ENCODE results near the gene NOSTRIN. TPM values are rescaled to one million over a fixed set of nuclear protein-coding genes. Genes with fewer than 3 reads are reported as not detected.

The NOSTRIN gene
- total and polyA plus RNA-seq, 9 donors = 10.0 to 29.8 (median 20.0) TPM

GRCh38 chr2:168825126-168825525 lies 22.7 kb downstream of the NOSTRIN start:
- H3K4me3 ChIP-seq = no peak overlapping the region
- TF ChIP-seq POLR2A (IDR thresholded peaks at IDR 0.05) (no peak), EP300 (IDR thresholded peaks at IDR 0.05) (no peak)
- TF ChIP-seq, protein P1, sequence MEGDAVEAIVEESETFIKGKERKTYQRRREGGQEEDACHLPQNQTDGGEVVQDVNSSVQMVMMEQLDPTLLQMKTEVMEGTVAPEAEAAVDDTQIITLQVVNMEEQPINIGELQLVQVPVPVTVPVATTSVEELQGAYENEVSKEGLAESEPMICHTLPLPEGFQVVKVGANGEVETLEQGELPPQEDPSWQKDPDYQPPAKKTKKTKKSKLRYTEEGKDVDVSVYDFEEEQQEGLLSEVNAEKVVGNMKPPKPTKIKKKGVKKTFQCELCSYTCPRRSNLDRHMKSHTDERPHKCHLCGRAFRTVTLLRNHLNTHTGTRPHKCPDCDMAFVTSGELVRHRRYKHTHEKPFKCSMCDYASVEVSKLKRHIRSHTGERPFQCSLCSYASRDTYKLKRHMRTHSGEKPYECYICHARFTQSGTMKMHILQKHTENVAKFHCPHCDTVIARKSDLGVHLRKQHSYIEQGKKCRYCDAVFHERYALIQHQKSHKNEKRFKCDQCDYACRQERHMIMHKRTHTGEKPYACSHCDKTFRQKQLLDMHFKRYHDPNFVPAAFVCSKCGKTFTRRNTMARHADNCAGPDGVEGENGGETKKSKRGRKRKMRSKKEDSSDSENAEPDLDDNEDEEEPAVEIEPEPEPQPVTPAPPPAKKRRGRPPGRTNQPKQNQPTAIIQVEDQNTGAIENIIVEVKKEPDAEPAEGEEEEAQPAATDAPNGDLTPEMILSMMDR (IDR thresholded peaks at IDR 0.05) = no peak
- no peak overlapping the region for H3K27ac ChIP-seq
- H3K27me3 ChIP-seq = no peaks in the 10 kb centered on the region
- intact Hi-C loops (cut with DNase I) = no loop called here
- no peak for DNase-seq
- no peaks in the 10 kb centered on the region for H3K36me3 ChIP-seq
- H3K4me1 ChIP-seq (ENCODE audit: insufficient read depth) = no peaks in the 10 kb centered on the region
- H3K9me3 ChIP-seq = no peaks in the 10 kb centered on the region

- no peak for DNase-seq
- Histone ChIP-seq H3K27ac (no peak overlapping the region), H3K9me3 (no peaks in the 10 kb centered on the region), H3K27me3 (no peaks in the 10 kb centered on the region), H3K4me1 (ENCODE audit: insufficient read depth) (no peaks in the 10 kb centered on the region), H3K4me3 (no peak overlapping the region), H3K36me3 (no peaks in the 10 kb centered on the region)
- intact Hi-C loops (cut with DNase I) = no loop called here
- TF ChIP-seq EP300 (IDR thresholded peaks at IDR 0.05) (no peak), POLR2A (IDR thresholded peaks at IDR 0.05) (no peak)
- TF ChIP-seq, protein P1 (IDR thresholded peaks at IDR 0.05) = no peak
Observed at GRCh38 chr2:168830958-168831357, 28.5 kb downstream of the NOSTRIN start.

DNA sequence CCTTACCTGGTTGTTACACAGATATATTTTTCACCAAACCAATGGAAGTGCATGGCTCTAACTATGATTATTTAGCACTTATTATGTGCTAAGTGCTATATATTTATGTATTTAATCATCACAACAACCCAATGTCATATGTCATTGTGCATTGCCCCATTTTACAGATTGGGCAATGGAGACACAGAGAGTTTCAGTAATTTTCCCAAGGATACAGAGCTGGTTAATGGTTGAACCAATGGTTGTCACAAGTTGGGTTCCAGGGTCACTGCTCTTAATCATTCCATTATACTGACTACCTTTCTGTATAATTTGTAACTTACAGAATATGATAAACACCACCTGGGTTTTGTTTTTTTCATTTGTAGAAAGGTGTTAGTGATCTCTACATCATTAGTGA lies 29.2 kb downstream of the NOSTRIN start:
- DNase-seq = no peak
- no peaks in the 10 kb centered on the region for H3K4me1 ChIP-seq (ENCODE audit: insufficient read depth)
- intact Hi-C loops (cut with DNase I) = no loop called here
- H3K27ac ChIP-seq = no peak overlapping the region
- no peaks in the 10 kb centered on the region for H3K27me3 ChIP-seq
- no peak overlapping the region for H3K4me3 ChIP-seq
- TF ChIP-seq EP300 (IDR thresholded peaks at IDR 0.05) (no peak), POLR2A (IDR thresholded peaks at IDR 0.05) (no peak)
- TF ChIP-seq, protein P1 (IDR thresholded peaks at IDR 0.05) = no peak
- no peaks in the 10 kb centered on the region for H3K9me3 ChIP-seq
- H3K36me3 ChIP-seq = no peaks in the 10 kb centered on the region

DNA sequence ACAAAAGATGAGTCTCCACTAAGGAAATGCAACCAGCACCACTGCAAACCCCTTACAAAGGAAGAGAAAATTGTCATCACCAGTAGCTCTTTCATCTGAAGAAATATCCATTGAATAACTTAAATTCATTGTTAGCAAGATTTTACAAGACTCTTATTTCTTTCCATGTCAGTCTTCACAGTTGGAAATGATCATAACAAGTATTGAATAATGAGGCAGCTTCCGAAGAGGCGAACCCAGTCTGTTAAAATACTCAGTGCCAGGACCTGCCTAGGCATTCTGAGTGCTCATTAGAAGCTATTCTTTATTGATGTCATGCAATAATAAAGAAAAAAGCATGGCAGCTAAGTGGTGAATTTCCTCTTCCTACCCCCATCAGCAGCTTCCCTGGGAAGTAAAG lies 33.5 kb downstream of the NOSTRIN start:
- H3K36me3 ChIP-seq = no peaks in the 10 kb centered on the region
- H3K4me3 ChIP-seq = no peak overlapping the region
- H3K9me3 ChIP-seq = no peaks in the 10 kb centered on the region
- DNase-seq = no peak
- intact Hi-C loops (cut with DNase I) = no loop called here
- TF ChIP-seq, protein P1 (IDR thresholded peaks at IDR 0.05) = no peak
- TF ChIP-seq EP300 (IDR thresholded peaks at IDR 0.05) = no peak
- no peak for TF ChIP-seq POLR2A (IDR thresholded peaks at IDR 0.05)
- WGBS, 3 donors = 94 to 99% (median 98%) methylated on average over 2 of the region's 2 CpGs
- H3K27me3 ChIP-seq = no peaks in the 10 kb centered on the region
- no peaks in the 10 kb centered on the region for H3K4me1 ChIP-seq (ENCODE audit: insufficient read depth)
- no peak overlapping the region for H3K27ac ChIP-seq

DNA sequence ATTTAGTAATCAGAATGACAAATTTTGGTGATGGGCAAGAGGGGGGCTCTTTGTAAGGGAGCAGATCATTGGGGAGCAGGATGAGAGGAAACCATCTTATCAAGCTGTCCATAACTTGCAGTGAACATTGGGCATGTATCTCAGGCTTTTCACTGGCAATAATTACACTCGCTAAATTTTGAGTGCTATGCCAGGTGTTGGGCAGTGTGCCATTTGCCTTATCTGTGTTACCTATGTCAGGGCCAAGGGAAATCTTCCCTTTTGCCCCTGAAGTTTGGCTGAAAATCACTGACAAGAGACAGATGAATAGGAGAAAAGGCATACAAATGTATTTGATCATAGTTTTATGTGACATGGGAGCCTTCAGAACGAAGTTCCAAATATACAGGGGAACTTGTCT lies 39.0 kb downstream of the NOSTRIN start:
- intact Hi-C loops (cut with DNase I) = no loop called here
- Histone ChIP-seq H3K4me1 (ENCODE audit: insufficient read depth) (no peaks in the 10 kb centered on the region), H3K27ac (no peak overlapping the region), H3K4me3 (no peak overlapping the region), H3K27me3 (no peaks in the 10 kb centered on the region), H3K9me3 (no peaks in the 10 kb centered on the region), H3K36me3 (no peaks in the 10 kb centered on the region)
- WGBS, 3 donors = 38 to 47% (median 43%) methylated on average over 2 of the region's 2 CpGs
- DNase-seq = no peak
- TF ChIP-seq, protein P1 (IDR thresholded peaks at IDR 0.05) = no peak
- TF ChIP-seq POLR2A (IDR thresholded peaks at IDR 0.05) (no peak), EP300 (IDR thresholded peaks at IDR 0.05) (no peak)

All from ovary (tissue), 9 donors.